HG02973 (cell line): ENCODE results near the gene CDRT15L2.
"Not testable (repeated sequence)": the region's sequence is repeated elsewhere in the genome, so short reads cannot be mapped to it uniquely, and the experiment has no call there.

Experiments
- ATAC-seq: cut with Tn5 transposase; IDR thresholded peaks from one replicate; pipeline ENCODE4 v1.9.1; 2021; ENCODE audit warnings: moderate library complexity; ENCODE audit not compliant: unreplicated experiment

CDRT15L2 gene

GRCh38 chr17:20579424-20579823 lies at the start of gene CDRT15L2:
Gene CDRT15L2 (plus strand): TSS chr17:20579724. CDS start chr17:20579744, 20 bp downstream.
- ATAC-seq: not testable (repeated sequence)

GRCh38 chr17:20530104-20530503 lies 49.4 kb upstream of the CDRT15L2 start:
- ATAC-seq: not testable (repeated sequence)

DNA sequence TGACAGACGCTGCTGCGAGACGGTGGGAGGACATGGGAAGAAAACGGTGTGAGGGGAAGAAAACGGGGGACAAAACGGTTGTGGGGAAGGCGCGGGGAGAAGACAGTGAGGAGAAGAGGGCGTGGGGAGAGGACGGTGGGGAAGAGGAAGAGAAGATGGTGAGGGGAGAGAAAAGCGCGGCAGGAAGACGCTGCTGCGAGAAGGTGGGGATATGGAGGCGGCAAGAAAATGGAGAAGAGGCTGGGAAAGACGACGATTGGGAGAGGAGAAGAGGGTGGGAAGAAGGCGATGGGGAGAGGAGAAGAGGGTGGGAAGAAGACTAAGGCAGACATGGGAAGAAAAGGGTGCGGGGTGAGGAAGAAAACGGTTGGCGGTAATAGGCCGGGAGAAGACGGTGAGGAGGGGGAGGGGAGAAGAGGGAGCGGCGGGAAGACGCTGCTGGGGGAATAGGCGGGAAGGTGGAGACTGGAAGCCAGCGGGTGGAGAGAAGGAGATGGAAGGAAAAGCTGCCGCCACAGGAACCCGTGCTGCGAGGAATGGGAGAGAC lies 46.9 kb upstream of the CDRT15L2 start:
- not testable (repeated sequence) for ATAC-seq

- ATAC-seq: not testable (repeated sequence)
Measured at GRCh38 chr17:20533206-20533605, 46.3 kb upstream of the CDRT15L2 start.

DNA sequence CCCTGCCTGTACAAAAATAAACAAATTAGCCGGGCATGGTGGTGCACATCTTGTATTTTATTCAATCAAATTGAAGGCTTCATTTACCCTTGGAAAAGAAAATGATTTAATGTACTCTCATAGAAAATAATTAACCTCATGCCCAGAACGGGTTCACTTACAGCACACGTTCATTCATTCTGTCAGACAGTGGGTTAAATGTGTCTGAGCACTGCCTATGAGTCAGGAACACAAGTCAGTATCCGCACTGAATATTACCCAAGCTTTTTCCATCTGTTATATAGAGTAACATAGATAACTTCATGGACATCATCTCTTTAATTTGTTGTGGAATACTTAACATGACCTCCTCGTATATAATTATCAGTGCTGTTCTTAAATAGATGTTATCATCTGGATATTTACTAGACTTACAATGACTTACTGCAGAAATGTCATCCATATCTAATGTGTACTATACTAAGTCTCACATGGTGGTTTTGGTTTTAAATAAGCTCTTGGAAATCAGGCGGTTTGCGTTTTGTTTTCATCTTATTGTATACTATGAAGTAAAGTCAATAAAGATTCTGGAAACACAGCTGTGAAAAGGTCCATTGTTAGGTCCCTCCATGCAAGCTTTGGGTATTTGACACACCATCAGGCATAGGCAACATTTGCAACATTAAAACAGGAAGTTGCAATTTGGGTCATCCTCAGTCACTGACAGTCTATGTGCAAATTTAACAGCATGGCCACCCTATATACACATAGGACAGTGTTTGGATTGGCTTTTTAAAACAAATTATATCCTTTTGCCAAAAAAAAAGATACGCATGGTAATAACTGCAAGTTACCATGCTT lies 44.6 kb upstream of the CDRT15L2 start:
- not testable (repeated sequence) for ATAC-seq

DNA sequence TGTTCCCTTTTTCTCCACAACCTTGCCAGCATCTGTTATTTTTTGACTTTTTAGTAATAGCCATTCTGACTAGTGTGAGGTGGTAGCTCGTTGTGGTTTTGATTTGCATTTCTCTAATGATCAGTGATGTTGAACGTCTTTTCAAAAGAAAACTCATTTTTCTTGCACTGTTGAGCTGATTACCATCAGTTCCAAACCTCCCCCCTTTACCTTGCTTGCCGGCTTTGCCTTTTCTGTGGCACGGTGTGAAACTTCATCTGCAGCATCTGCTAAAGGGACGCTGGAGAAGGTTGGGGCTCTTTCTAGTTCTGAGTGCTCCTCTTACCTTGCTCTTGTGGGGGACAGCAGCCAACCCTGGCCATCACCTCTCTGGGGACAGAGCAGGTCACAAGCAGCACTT lies 39.1 kb upstream of the CDRT15L2 start:
- peak; percentile 86 for ATAC-seq

- ATAC-seq: not testable (repeated sequence)
Measured at GRCh38 chr17:20540865-20541264, 38.7 kb upstream of the CDRT15L2 start.

DNA sequence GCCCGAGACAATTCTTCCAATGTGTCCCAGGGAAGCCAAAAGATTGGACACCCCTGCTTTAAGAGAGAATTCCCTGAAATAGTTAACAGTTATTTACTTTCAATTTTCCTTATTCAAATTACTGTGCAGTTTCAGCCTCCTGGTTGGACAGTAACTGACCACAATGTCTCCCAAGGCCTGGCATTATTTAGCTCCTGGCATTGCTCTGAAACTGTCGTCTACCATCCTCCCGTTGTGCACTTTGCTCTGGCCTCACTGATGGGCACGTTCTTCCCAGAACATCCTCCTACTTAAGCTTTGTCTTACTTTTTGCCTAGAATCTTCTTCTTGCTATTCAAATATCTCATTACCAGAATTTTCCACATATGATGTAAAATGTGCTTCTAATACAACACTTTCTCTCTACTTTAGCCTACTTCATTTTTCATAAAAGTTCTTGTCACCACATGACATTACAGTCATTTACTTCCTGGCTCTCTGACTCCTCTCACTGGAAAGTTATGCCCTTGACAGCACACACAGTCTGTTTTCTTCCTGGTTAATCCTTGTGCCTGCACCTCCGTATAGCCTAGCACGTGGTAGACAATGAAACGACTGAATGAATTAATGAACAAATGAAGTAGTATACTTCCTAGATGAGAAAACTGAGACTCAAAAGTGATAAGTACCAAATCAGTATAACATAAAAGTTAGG lies 37.5 kb upstream of the CDRT15L2 start:
- not testable (repeated sequence) for ATAC-seq

DNA sequence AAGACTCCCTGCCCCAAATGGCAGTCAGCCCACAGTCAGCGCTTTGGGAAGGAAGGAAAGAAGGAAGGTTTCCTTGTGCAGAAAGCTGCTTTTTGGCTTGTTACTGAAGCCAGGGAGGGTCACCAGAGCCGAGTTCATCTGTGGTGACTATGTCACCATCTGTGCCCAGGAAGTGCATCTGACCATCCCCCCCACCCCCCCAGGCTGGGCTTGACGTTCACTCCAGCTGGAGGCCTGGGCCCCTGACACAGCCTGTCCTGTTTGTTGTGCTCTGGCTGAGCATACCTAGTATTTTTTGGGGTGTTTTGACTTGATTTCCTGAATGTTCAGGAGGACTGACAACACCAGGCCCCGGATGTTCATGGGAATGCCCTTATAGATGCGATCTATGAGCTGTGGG lies 31.6 kb upstream of the CDRT15L2 start:
- not testable (repeated sequence) for ATAC-seq

GRCh38 chr17:20552920-20553319 lies 26.6 kb upstream of the CDRT15L2 start:
- not testable (repeated sequence) for ATAC-seq

DNA sequence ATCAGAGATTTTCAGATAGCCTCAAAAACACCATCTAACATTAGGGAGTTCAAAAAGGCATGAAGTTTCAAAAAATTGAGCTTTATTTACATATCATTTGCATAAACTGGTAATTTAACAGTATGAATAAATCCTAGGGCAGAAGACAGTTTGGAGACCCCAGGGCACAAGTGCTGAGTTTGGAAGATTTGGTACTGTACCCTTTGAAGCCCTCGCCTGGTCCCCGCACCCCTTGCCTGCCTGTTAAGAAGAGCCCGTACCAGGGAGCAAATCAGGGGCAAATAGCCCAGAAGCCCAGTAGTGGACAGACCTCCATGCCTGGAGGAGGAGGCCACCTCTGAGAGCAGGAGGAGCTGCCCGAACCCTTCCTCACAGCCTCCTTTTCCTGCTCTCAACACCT lies 24.8 kb upstream of the CDRT15L2 start:
- ATAC-seq: not testable (repeated sequence)

DNA sequence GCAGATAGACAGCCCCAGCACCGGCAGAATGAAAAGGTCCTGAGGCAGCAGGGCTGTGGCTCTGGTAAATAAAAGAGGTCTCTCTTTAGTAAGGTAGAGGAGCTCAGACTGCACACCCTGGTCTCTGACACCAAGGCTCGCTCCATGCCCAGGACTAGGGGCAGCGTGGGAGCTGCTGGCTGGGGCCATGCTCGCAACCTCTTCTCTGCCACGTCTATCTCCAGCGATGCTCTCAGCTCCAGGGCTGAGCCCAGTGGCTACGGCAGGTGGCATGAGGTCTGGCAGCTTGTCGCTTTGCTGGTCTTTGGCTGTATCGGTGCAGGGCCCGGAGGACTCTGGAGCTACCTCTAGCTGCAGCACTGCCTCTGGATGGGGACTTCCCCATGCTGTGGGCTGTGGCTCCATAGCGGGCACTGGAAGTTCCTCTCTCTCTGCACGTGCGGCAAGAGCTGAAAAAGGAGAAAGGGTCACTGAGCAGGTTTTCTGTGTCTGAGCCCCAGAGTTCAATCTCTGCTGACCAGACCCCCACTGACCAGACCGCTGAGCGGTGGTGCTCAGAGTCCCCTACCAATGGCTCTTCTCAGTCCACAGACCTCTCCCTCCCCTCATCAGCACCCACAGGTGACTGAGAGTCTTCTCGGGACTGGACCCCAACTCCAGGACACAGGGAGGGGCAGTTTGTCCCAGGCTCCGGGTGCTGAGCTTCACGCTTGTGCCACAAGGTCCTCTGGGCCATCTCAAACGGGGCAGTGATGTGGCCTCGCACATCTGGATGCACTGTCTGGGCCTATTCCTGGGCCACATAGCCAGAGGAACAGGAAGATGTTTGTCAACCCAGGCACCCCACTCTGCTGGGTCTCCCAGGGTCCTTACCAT lies 24.2 kb upstream of the CDRT15L2 start:
- not testable (repeated sequence) for ATAC-seq

DNA sequence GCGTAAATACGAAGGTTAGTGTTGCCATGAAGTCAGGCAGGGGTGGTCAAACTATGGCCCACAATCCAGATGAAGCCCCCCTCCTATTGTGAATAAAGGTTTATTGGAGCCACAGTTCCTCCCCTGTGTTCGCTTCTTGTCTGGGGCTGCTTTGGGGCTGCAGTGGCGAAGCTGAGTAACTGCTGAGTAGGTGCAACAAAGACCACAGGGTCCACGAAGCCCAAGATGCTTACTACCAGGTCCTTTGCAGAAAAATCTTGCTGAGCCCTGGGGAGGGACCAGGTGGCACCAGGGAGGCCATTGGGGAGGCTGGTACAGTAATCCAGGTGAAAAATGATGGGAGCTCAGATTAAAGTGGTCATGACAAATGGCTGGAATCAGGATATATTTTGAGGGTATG lies 21.4 kb upstream of the CDRT15L2 start:
- not testable (repeated sequence) for ATAC-seq

- not testable (repeated sequence) for ATAC-seq
Measured at GRCh38 chr17:20559018-20559417, 20.5 kb upstream of the CDRT15L2 start.

DNA sequence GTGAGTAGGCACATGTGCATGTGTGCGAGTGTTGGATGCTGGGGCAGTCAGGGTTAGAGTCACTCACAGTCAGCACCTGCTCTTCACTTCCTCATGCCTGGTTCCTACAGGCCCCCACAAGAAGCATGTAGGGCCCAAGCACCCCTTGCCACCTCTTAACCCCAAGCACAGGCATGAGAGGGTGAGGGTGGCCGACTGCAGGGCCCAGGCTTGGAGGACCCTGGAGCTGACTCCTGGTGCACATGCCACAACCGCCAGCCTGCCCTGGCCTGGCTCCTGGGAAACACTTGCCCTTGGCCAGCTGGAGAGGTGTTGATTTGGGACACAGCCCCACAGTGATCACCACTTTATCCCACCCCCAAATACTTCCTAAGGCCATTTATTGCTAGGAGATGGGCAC lies 16.9 kb upstream of the CDRT15L2 start:
- ATAC-seq: no peak

DNA sequence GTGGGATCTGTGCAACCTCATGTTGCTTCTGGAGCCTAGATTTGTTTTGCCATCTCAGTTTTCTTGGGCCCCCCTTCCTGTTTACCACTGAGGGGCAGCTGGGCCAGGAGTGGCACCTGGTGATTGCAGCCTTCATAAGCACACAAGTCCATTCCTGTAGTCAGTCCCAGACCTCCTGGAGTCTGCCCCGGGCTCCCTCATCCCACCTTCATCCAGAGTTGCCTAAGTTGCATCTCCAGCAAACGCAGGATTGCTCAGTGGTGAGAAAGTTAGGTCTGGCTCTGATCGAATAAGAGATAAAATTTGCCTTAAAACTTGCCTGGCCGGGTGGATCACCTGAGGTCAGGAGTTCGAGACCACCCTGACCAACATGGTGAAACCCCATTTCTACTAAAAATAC lies 14.3 kb upstream of the CDRT15L2 start:
- not testable (repeated sequence) for ATAC-seq

DNA sequence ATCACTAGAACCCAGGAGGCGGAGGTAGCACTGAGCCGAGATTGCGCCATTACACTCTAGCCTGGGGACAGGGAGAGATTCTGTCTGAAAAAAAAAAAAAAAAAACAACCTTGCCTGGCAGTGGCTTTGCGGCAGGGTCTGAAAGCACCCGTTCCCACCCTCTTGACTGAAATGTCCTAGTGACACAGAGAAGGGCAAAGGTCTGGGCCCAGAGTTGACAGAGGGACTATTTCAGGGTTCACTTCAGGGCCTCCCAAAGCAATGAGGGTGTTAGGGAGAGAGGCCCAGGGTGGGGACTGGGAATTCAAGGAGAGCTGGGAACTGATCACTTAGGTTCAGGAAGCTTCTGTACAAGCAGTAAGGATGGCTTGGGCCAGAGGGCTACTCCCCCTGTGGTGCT lies 13.8 kb upstream of the CDRT15L2 start:
- ATAC-seq: no peak

GRCh38 chr17:20566736-20567135 lies 12.8 kb upstream of the CDRT15L2 start:
- ATAC-seq: not testable (repeated sequence)

GRCh38 chr17:20567421-20567820 lies 12.1 kb upstream of the CDRT15L2 start:
- not testable (repeated sequence) for ATAC-seq

DNA sequence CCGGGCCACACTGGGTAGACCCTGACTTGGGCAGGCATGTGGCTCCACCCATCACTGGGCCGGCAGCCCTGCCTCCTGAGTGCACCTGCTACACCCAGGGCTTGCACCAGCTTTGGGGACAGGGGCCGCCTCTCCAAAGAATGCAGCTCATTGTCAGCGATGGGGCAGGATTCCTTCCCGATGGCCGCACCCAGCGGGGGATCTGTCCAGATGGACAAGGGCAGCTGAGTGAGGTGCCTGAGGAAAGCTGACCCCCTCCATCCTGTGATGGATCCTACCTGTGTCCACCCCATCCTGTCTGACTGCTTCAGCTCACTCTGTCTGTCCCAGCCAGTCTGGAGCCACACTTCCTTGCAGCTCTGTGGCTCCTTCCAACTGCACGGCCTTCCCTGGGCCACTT lies 10.9 kb upstream of the CDRT15L2 start:
- ATAC-seq: not testable (repeated sequence)

DNA sequence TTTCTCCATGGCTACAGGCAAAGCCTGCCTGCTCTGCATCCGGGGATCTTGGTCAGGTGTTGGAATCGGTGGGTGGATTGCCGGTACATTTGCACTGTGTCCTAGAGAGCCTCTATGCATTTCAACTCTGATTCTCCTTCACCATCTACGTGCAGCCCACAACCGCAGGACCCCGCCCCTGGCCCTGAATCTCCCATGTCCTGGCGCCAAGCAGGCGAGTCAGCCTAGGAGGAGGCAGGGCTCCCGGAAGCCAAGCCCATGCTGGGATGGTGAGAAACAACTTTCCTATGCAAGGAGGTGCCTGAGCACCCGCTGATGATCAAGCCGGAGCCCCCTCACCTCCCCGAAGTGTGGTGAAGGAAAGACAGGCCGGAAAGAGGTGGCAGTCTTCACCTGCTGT lies 7.9 kb upstream of the CDRT15L2 start:
- ATAC-seq: not testable (repeated sequence)
